Endothelial cell of umbilical vein (primary cell): ENCODE results near the gene EPAS1. TPM values are rescaled to one million over a fixed set of nuclear protein-coding genes. Genes with fewer than 3 reads are reported as not detected.

Experiments
- BruUV-seq: library from RNA; stranded (reverse); fragments of 400-500 nt; replicated peaks from 2 replicates; lab custom pipeline; 2021; lab: Mats Ljungman, UMichigan
- CTCF ChIA-PET: fragments of 300-600, 350-600 bp; sonication (Branson Sonifier 250); formaldehyde crosslinking; loops from one replicate; lab custom pipeline; 2021; ENCODE audit warnings: antibody characterized with exemption, inconsistent platforms; lab: Charles Lee
- POLR2A ChIA-PET: fragments of 300-600, 350-600 bp; sonication (Branson Sonifier 250); formaldehyde crosslinking; loops from one replicate; lab custom pipeline; 2021; ENCODE audit warnings: antibody characterized with exemption, inconsistent platforms; lab: Charles Lee
- DNase-seq: peaks from one replicate; pipeline ENCODE4 v3.0.0-alpha.2; 2011; ENCODE audit warnings: low read depth, low spot score
- FAIRE-seq: peaks from 2 replicates; lab custom pipeline; 2011; peaks lifted over from hg19 to GRCh38; lab: Jason Lieb, UNC
- H2AFZ ChIP-seq: 2 replicates; pipeline ENCODE4 v1.6.0; 2012; ENCODE audit warnings: low read depth, low read length, control low read depth, inconsistent platforms
- H3K27ac ChIP-seq: 2 replicates; pipeline ENCODE4 v1.5.1; 2011; ENCODE audit warnings: low read depth, mild to moderate bottlenecking, control low read depth, low read length, moderate library complexity; ENCODE audit not compliant: insufficient read depth
- H3K27me3 ChIP-seq, 2 experiments: 2 replicates each; pipeline versions ENCODE4 v1.6.0 to v1.6.1; 2011; ENCODE audit warnings: low read length in 2 of 2, mixed read lengths in 1 of 2; ENCODE audit not compliant: control insufficient read depth in 2 of 2, insufficient read depth in 2 of 2
- H3K36me3 ChIP-seq, 2 experiments: 2 replicates in 1 of 2; 3 replicates in 1 of 2; pipeline ENCODE4 v1.5.1; 2011; ENCODE audit warnings: low read length in 2 of 2, mild to moderate bottlenecking in 1 of 2, moderate library complexity in 1 of 2; ENCODE audit not compliant: control insufficient read depth in 2 of 2, insufficient read depth in 2 of 2; ENCODE audit errors: extremely low read depth in 1 of 2
- H3K4me1 ChIP-seq: 3 replicates; pipeline ENCODE4 v1.5.1; 2011; ENCODE audit warnings: mild to moderate bottlenecking, low read length; ENCODE audit not compliant: control insufficient read depth, insufficient read depth; ENCODE audit errors: extremely low read depth
- H3K4me2 ChIP-seq: 2 replicates; pipeline ENCODE4 v1.6.1; 2011; ENCODE audit warnings: low read length, control low read depth, mixed read lengths; ENCODE audit not compliant: insufficient read depth
- H3K4me3 ChIP-seq, 3 experiments: fragments of 200-600 bp in 1 of 3; sonication (generic), shearing (Covaris generic) in 1 of 3; replicated peaks in 1 of 3; 2 replicates each; pipeline ENCODE4 v1.5.1; 2011 to 2016; ENCODE audit warnings: control low read depth in 3 of 3, low read length in 3 of 3, mild to moderate bottlenecking in 2 of 3, inconsistent platforms in 1 of 3, low read depth in 1 of 3, moderate library complexity in 1 of 3; ENCODE audit not compliant: insufficient read depth in 1 of 3
- H3K79me2 ChIP-seq: 2 replicates; pipeline ENCODE4 v1.6.0; 2012; ENCODE audit warnings: low read length, inconsistent platforms; ENCODE audit not compliant: control insufficient read depth, insufficient read depth
- H3K9ac ChIP-seq: replicated peaks from 2 replicates; pipeline ENCODE3; 2011; ENCODE audit warnings: low read length, control low read depth; ENCODE audit not compliant: insufficient read depth; ENCODE audit errors: extremely low read depth
- H3K9me1 ChIP-seq: replicated peaks from 3 replicates; pipeline ENCODE4 v1.6.0; 2011; ENCODE audit warnings: mild to moderate bottlenecking, low read length; ENCODE audit not compliant: control insufficient read depth, insufficient read depth; ENCODE audit errors: extremely low read depth
- H3K9me3 ChIP-seq: replicated peaks from 2 replicates; pipeline ENCODE4 v1.5.1; 2012; ENCODE audit warnings: low read length, inconsistent platforms; ENCODE audit not compliant: control insufficient read depth, insufficient read depth
- H4K20me1 ChIP-seq: replicated peaks from 2 replicates; pipeline ENCODE3; 2011; ENCODE audit warnings: mild to moderate bottlenecking, low read length; ENCODE audit not compliant: control insufficient read depth, insufficient read depth; ENCODE audit errors: extremely low read depth
- CTCF ChIP-seq, 2 donors: IDR thresholded peaks; 1 replicate in 1 of 2; 2 replicates in 1 of 2; pipeline ENCODE4 v1.5.1; 2011; ENCODE audit warnings: low read length in 2 of 2, mild to moderate bottlenecking in 2 of 2, moderate library complexity in 2 of 2, control low read depth in 1 of 2, inconsistent platforms in 1 of 2, low read depth in 1 of 2; ENCODE audit not compliant: insufficient read depth in 1 of 2; ENCODE audit errors: extremely low read depth in 1 of 2
- JUN ChIP-seq: IDR thresholded peaks from 2 replicates; pipeline ENCODE4 v1.6.1; 2011; ENCODE audit warnings: borderline replicate concordance, low read depth; ENCODE audit not compliant: insufficient read length, insufficient read depth
- POLR2A ChIP-seq: IDR thresholded peaks from 2 replicates; pipeline ENCODE4 v1.6.1; 2012; ENCODE audit warnings: low read depth, mild to moderate bottlenecking, control low read depth, low read length
- dilution Hi-C: fragments of 300-500 bp; cut with MboI; formaldehyde crosslinking; loops from one replicate; pipeline ENCODE4 v1.15.0; 2019; ENCODE audit warnings: low sequenced_read_pairs; ENCODE audit not compliant: extremely low pct_ligation_motif_present
- intact Hi-C: fragments of 100-400 bp; cut with micrococcal nuclease; formaldehyde crosslinking; loops from one replicate; pipeline ENCODE4 v1.10.0; 2022
- polyA plus RNA-seq, 4 experiments: library from polyadenylated mRNA; depleted of rRNA in 3 of 4; stranded (reverse) in 3 of 4; unstranded in 1 of 4; fragments of >200 nt; gene quantifications; 2 replicates each; pipeline versions ENCODE4 v1.2.1 to v1.2.3, GENCODE V29; 2011 to 2012; ENCODE audit warnings: missing spikeins in 1 of 4
- total RNA-seq: library from RNA; stranded (reverse); gene quantifications from 2 replicates; pipeline ENCODE4 v1.2.3, GENCODE V29; 2021

Gene EPAS1
- total and polyA plus RNA-seq, 2 donors (not counting 3 experiments of a cell fraction or from before 2014, with no cell fraction given), result 229 to 374 TPM

GRCh38 chr2:46335391-46336282, 38.4 kb downstream of the EPAS1 start:
- Histone ChIP-seq H4K20me1 (peaks cover 7% of the 10 kb centered on the region), H3K79me2 (peaks cover 71% of the 10 kb centered on the region), H3K27me3 (no peaks in the 10 kb centered on the region), H3K4me3 (peak overlapping the region in 1 of 3 experiments; percentile 29), H3K9ac (peak overlapping the region; percentile 74), H3K9me3 (no peaks in the 10 kb centered on the region), H3K4me1 (peaks cover 37% of the 10 kb centered on the region), H3K27ac (peak overlapping the region; percentile 87), H2AFZ (peak overlapping the region; percentile 23), H3K4me2 (peak overlapping the region; percentile 63), H3K9me1 (no peaks in the 10 kb centered on the region), H3K36me3 (no peaks in the 10 kb centered on the region)
- ChIA-PET CTCF (interaction anchor here (0.6 to 3.7 kb wide), 17 partner anchors 8 to 343 kb away, joined by 3 to 13 read pairs (median 4); no protein-coding TSS in a partner anchor), POLR2A (interaction anchor here (0.6 to 0.9 kb wide), 3 partner anchors 12 to 39 kb away, joined by 3 to 7 read pairs (median 3); partner anchors contain the start of gene EPAS1)
- intact Hi-C loops, result loop anchor here (1.0 kb wide), 2 partner anchors 15 to 36 kb away; no protein-coding TSS in a partner anchor
- DNase-seq (peak; percentile 88), FAIRE-seq (peak; percentile 58)
- no TSS peak for BruUV-seq
- TF ChIP-seq CTCF (IDR thresholded peaks at IDR 0.05; ENCODE audit: extremely low read depth in 1 of 2, insufficient read depth in 1 of 2, low read depth in 1 of 2, low read length in 2 of 2) (no peak), JUN (peak; percentile 19), POLR2A (peak; percentile 9)
- dilution Hi-C loops, result no loop called here
